NK-92 (cell line): ENCODE measurements around the gene PPP1R18.
"Not testable (repeated sequence)": the region's sequence is repeated elsewhere in the genome, so short reads cannot be mapped to it uniquely, and the experiment has no call there.

Experiments
- DNase-seq: peaks from one replicate; lab custom pipeline; 2025; ENCODE audit not compliant: unreplicated experiment; lab: John Stamatoyannopoulos, UW

The PPP1R18 gene

GRCh38 chr6:30670760-30671527 is 15.5 kb downstream of the PPP1R18 start:
- no peak for DNase-seq

- DNase-seq = not testable (repeated sequence)
These were observed 20.1 kb downstream of the PPP1R18 start for GRCh38 chr6:30666300-30666699.

GRCh38 chr6:30664994-30665767 is 21.3 kb downstream of the PPP1R18 start:
- no peak for DNase-seq

GRCh38 chr6:30657922-30658321 is 28.5 kb downstream of the PPP1R18 start:
- not testable (repeated sequence) for DNase-seq

- DNase-seq = no peak
These were observed 29.0 kb downstream of the PPP1R18 start for GRCh38 chr6:30657454-30657853.

GRCh38 chr6:30656513-30656912 is 29.9 kb downstream of the PPP1R18 start:
- DNase-seq = no peak

GRCh38 chr6:30655743-30656094 is 30.7 kb downstream of the PPP1R18 start:
- no peak for DNase-seq

- no peak for DNase-seq
These were observed 31.4 kb downstream of the PPP1R18 start for GRCh38 chr6:30654798-30655742.

GRCh38 chr6:30651143-30651542 is 35.3 kb downstream of the PPP1R18 start:
- no peak for DNase-seq

GRCh38 chr6:30647242-30648116 is 39.0 kb downstream of the PPP1R18 start:
- no peak for DNase-seq

GRCh38 chr6:30646450-30647241 is 39.8 kb downstream of the PPP1R18 start, which contains the start of gene C6orf136:
TSS of gene C6orf136 (plus strand) at chr6:30647133. CDS start at chr6:30647232, 99 bp downstream.
- peak; percentile 75 for DNase-seq

- no peak for DNase-seq
These were observed 40.5 kb downstream of the PPP1R18 start for GRCh38 chr6:30645989-30646388.

GRCh38 chr6:30644769-30645168 is 41.7 kb downstream of the PPP1R18 start:
- no peak for DNase-seq

GRCh38 chr6:30643656-30644055 is 42.8 kb downstream of the PPP1R18 start:
- DNase-seq = no peak

- no peak for DNase-seq
These were observed 45.4 kb downstream of the PPP1R18 start for GRCh38 chr6:30641048-30641447.

GRCh38 chr6:30640481-30640880 is 46.0 kb downstream of the PPP1R18 start:
- no peak for DNase-seq

GRCh38 chr6:30635834-30636233 is 50.6 kb downstream of the PPP1R18 start:
- DNase-seq = no peak

GRCh38 chr6:30626484-30627366 is 59.7 kb downstream of the PPP1R18 start, which contains the start of gene ATAT1:
TSS of gene ATAT1 (plus strand) at chr6:30626874.
- DNase-seq = peak; percentile 43
